ENCODE results near the gene DNMT1. TPM values are rescaled to one million over a fixed set of nuclear protein-coding genes. Genes with fewer than 3 reads are reported as not detected.

DNMT1 gene
- total RNA-seq, 1 experiment from 2014 or later, result 168 TPM

- TF ChIP-seq POLR2AphosphoS5 (IDR thresholded peaks at IDR 0.05; ENCODE audit: low read depth, low read length) (no peak), TCF7L2 (IDR thresholded peaks at IDR 0.05; ENCODE audit: low read depth, low read length) (no peak), SIN3A (IDR thresholded peaks at IDR 0.05; ENCODE audit: borderline replicate concordance, insufficient read depth, low read depth, low read length) (no peak)
- TF ChIP-seq, protein P1, sequence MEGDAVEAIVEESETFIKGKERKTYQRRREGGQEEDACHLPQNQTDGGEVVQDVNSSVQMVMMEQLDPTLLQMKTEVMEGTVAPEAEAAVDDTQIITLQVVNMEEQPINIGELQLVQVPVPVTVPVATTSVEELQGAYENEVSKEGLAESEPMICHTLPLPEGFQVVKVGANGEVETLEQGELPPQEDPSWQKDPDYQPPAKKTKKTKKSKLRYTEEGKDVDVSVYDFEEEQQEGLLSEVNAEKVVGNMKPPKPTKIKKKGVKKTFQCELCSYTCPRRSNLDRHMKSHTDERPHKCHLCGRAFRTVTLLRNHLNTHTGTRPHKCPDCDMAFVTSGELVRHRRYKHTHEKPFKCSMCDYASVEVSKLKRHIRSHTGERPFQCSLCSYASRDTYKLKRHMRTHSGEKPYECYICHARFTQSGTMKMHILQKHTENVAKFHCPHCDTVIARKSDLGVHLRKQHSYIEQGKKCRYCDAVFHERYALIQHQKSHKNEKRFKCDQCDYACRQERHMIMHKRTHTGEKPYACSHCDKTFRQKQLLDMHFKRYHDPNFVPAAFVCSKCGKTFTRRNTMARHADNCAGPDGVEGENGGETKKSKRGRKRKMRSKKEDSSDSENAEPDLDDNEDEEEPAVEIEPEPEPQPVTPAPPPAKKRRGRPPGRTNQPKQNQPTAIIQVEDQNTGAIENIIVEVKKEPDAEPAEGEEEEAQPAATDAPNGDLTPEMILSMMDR (IDR thresholded peaks at IDR 0.05), result no peak
- TF ChIP-seq, protein P2, sequence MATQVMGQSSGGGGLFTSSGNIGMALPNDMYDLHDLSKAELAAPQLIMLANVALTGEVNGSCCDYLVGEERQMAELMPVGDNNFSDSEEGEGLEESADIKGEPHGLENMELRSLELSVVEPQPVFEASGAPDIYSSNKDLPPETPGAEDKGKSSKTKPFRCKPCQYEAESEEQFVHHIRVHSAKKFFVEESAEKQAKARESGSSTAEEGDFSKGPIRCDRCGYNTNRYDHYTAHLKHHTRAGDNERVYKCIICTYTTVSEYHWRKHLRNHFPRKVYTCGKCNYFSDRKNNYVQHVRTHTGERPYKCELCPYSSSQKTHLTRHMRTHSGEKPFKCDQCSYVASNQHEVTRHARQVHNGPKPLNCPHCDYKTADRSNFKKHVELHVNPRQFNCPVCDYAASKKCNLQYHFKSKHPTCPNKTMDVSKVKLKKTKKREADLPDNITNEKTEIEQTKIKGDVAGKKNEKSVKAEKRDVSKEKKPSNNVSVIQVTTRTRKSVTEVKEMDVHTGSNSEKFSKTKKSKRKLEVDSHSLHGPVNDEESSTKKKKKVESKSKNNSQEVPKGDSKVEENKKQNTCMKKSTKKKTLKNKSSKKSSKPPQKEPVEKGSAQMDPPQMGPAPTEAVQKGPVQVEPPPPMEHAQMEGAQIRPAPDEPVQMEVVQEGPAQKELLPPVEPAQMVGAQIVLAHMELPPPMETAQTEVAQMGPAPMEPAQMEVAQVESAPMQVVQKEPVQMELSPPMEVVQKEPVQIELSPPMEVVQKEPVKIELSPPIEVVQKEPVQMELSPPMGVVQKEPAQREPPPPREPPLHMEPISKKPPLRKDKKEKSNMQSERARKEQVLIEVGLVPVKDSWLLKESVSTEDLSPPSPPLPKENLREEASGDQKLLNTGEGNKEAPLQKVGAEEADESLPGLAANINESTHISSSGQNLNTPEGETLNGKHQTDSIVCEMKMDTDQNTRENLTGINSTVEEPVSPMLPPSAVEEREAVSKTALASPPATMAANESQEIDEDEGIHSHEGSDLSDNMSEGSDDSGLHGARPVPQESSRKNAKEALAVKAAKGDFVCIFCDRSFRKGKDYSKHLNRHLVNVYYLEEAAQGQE (IDR thresholded peaks at IDR 0.05; ENCODE audit: insufficient read depth in 1 of 2, low read depth in 2 of 2, low read length in 1 of 2), result no peak
- DNase-seq (ENCODE audit: low read depth, low spot score) (no peak), ATAC-seq (no peak)
- H3K4me1 ChIP-seq (ENCODE audit: control insufficient read depth, insufficient read depth, low read length), result no peaks in the 10 kb centered on the region
- no peaks in the 10 kb centered on the region for H3K27me3 ChIP-seq (ENCODE audit: control insufficient read depth, insufficient read depth, low read length)
- intact Hi-C loops (cut with micrococcal nuclease; ENCODE audit: unreplicated experiment) (no loop called here), in situ Hi-C loops (cut with HindIII; ENCODE audit: low pct_unique_long_range_greater_than_20kb, low sequenced_read_pairs) (no loop called here)
- no TSS peak for BruUV-seq (replicated peaks)
- no peak overlapping the region for H3K27ac ChIP-seq (ENCODE audit: low read length)
- CTCF ChIA-PET, result no interaction called here
- H3K36me3 ChIP-seq (ENCODE audit: control insufficient read depth, insufficient read depth, low read length), result peaks cover 8% of the 10 kb centered on the region; the same call in 1 of the 2 replicates
- no peaks in the 10 kb centered on the region for H3K9me3 ChIP-seq (ENCODE audit: control insufficient read depth, insufficient read depth, low read depth, low read length)
- no peak overlapping the region for H3K4me3 ChIP-seq (ENCODE audit: low read depth in 2 of 2, low read length in 2 of 2)
- POLR2A ChIA-PET, result interaction anchor here (0.7 kb wide), 1 partner anchor 22 kb away, joined by 4 read pairs; no protein-coding TSS in a partner anchor
Observed at GRCh38 chr19:10132905-10133304, 61.8 kb downstream of the DNMT1 start.

GRCh38 chr19:10126213-10126639 is 68.5 kb downstream of the DNMT1 start:
- ChIA-PET POLR2A (no interaction called here), CTCF (no interaction called here)
- H3K27ac ChIP-seq (ENCODE audit: low read length), result no peak overlapping the region
- TF ChIP-seq SIN3A (IDR thresholded peaks at IDR 0.05; ENCODE audit: borderline replicate concordance, insufficient read depth, low read depth, low read length) (no peak), POLR2AphosphoS5 (IDR thresholded peaks at IDR 0.05; ENCODE audit: low read depth, low read length) (no peak)
- TF ChIP-seq, protein P1 (IDR thresholded peaks at IDR 0.05), result no peak
- H3K27me3 ChIP-seq (ENCODE audit: control insufficient read depth, insufficient read depth, low read length), result no peaks in the 10 kb centered on the region
- H3K4me3 ChIP-seq (ENCODE audit: low read depth in 2 of 2, low read length in 2 of 2), result no peak overlapping the region
- H3K9me3 ChIP-seq (ENCODE audit: control insufficient read depth, insufficient read depth, low read depth, low read length), result no peaks in the 10 kb centered on the region
- ATAC-seq, result no peak
- peaks cover 2% of the 10 kb centered on the region; the same call in 1 of the 2 replicates for H3K36me3 ChIP-seq (ENCODE audit: control insufficient read depth, insufficient read depth, low read length)
- intact Hi-C loops (cut with micrococcal nuclease; ENCODE audit: unreplicated experiment), result no loop called here
- no peaks in the 10 kb centered on the region; the same call in 1 of the 2 replicates for H3K4me1 ChIP-seq (ENCODE audit: control insufficient read depth, insufficient read depth, low read length)
- BruUV-seq (replicated peaks), result no TSS peak
- in situ Hi-C loops (cut with HindIII; ENCODE audit: low pct_unique_long_range_greater_than_20kb, low sequenced_read_pairs), result no loop called here
- no peak for DNase-seq (ENCODE audit: low read depth, low spot score)
